T-helper 1 cell treated with Interleukin-12 subunit alpha and Interleukin-12 subunit beta and Interleukin-4 antibody, amounts not matched to agents 30 ng/mL and 1 ng/mL, for 36 hours (primary cell): Measurements from ENCODE around the gene CLDN18. TPM values are rescaled to one million over a fixed set of nuclear protein-coding genes. Genes with fewer than 3 reads are reported as not detected.

ENCODE experiments used
- intact Hi-C: fragments of 100-400 bp; cut with micrococcal nuclease; formaldehyde crosslinking; loops from one replicate; pipeline ENCODE4 v1.15.1; 2024
- total RNA-seq: library from RNA; stranded (reverse); gene quantifications from 2 replicates; pipeline ENCODE4 v1.2.3, GENCODE V29; 2022

CLDN18 gene
- not detected in 2 replicates for total RNA-seq

DNA sequence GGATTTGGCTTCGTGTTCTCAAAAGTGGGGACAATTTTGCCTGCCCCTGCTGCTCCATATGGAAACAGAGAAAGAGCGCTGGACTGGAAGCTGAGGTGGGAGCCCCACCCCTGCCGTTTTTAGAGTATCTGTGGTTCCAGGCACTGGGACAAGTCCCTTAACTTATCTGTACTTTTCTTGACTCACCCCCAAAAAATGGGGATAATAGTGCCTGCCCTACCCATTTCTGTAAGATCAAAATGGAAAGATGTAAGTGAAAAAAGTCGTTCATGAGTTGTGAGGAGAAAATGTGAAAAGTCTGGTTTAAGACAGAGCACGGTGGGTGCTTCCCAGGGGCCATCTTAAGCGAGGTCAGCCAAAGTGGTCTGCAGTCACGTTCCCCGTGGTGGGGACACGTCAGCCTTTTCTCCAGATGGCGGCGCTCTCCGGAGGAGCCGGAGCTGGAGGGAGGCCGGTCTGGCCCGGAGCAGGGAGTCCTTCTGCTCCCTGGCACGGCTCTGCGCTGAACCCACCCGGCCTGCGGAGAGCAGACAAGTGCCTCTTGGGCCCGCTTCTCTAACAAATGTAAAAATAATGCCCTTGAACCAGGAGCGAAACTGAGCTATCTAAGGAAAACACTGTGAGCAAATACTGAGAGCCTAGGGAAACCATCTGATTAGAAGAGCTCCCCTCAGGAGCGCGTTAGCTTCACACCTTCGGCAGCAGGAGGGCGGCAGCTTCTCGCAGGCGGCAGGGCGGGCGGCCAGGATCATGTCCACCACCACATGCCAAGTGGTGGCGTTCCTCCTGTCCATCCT lies at the start of gene CLDN18:
Gene CLDN18, plus strand, starts transcription at position 690 of the 797 bp plus-strand sequence. Its CDS starts 61 bp downstream, at position 751.
- intact Hi-C loops = no loop called here

DNA sequence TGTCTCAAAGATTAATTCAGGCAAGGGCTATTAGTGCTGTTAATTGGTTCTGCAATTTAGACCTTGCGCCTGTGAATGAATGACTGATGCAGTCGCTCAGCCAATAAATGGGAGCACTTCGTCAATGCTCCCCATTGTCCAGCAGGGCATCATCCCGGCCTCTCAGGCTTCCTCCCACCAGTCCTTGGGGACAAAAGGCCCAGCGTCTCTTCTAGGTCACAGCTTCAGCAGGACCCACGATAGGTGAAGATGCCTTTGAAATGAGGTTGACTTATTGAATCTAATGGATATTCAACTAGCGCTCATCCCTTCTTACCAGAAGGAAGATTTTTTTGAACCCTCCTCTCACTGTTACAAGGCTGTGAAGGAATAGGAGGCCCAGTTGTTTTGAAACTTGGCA lies 47.7 kb upstream of the CLDN18 start:
- intact Hi-C loops = no loop called here

DNA sequence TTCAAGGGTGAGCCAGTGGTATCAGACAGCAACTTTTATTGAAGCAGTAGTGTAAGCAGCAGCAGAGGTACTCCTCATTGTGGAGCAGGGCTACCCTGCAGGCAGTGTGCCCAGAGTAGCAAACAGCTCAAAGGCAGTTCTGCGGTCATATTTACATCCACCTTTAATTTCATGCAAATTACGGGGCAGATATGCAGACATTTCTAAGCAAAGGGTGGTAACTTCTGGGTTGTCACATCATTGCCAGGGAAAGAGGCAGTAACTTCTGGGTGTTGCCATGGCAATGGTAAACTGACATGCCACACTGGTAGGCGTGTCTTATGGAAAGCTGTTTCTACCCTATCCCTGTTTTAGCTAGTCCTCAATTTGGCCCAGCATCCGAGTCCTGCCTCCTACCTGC lies 46.5 kb upstream of the CLDN18 start:
- intact Hi-C loops = no loop called here

DNA sequence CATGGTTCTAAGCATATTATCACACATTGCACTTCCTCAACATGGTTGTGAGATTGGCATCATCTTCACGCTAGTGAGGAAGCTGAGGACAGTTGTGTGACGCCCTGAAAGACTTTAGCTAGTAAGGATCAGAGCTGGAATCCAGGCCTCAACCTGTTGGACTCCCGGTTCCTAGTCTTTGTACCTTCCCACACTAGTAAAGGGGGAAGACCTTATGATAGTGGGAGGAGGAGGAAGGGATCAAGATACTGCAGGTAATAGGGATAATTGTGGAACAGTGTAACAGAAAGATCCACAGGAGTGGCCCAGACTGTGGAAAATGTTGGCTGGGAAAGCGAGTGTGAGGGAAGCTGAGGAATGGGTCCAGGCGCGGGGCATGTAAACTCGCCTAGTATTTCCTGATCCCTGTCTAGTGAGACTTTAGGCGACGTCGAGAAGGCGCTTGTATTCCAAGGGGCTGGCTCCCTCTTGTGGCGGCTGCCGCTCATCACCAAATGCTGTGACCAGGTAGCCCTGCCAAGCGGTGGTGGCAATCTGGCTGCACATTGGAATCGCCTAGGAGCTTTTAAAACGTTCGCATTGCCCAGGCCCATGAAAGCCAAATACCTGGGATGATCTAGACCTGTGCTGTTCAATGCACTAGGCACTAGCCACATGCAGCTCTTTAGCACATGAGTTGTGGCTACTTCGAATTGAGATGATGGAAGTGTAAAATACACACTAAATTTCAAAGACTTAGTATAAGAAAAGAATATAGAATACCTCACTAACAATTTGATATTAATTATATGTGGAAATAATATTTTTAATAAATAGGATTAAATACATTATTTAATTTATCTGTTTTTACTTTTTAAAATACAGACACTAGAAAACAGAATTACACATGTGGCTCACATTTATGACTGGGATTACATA lies 38.8 kb upstream of the CLDN18 start:
- intact Hi-C loops = loop anchor here (1.0 to 10.0 kb wide), 3 partner anchors 144 to 939 kb away; partner anchors contain the start of gene DZIP1L

DNA sequence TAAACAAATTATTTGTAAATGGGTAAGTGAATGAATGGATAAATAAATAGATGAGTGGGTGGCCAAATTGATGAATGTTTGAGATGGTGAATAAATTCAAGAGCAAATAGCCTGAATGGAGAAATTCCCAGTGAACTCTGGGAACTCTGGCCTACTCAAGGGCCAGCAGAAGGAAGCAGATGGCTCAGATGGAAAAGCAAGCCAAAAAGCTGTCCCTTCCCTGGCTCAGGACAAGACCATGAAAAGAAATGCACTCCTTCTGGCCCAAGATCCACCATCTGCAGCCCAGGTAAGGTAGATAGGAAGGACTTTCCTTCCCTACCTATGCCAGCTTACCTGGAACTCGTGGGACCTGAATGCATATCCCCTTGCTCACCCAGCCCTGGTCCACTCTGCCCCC lies 37.6 kb upstream of the CLDN18 start:
- intact Hi-C loops = loop anchor here (10.0 kb wide), 1 partner anchor 142 kb away; the partner anchor contains the start of gene DZIP1L

DNA sequence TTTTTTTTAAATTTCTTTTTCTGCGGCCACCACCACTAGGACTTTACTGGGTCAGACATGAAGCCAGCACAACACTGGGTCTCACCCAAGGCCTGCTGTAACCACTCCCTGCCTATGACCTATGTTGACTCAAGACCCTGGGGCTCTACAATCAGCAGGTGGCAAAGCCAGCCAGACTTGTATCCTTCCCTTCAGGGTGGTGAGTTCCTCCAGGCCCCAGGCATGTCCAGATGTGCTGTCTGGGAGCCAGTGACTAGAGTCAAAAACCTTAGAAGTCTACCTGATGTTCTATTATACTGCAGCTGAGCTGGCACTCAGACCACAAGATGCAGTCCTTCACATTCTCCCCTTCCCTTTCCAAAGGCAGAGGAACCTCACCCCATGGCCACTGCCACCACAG lies 31.6 kb upstream of the CLDN18 start:
- intact Hi-C loops = loop anchor here (10.0 kb wide), 1 partner anchor 136 kb away; the partner anchor contains the start of gene DZIP1L

DNA sequence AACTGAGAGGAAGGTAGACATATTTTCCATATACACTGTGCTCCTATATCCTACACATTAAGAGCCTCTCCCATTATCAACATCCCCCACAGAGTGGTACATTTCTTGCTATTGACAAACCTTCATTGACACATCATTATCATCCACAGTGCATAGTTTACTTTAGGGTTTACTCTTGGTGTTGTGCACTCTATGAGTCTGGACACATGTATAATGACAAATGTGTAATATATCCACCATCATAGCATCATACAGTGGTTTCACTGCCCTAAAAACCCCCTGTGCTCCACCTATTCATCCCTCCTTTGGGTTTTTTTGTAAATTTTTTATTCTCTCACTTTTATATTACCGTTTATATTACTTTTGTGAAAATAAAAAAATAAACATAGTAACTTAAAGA lies 22.2 kb upstream of the CLDN18 start:
- intact Hi-C loops = no loop called here

DNA sequence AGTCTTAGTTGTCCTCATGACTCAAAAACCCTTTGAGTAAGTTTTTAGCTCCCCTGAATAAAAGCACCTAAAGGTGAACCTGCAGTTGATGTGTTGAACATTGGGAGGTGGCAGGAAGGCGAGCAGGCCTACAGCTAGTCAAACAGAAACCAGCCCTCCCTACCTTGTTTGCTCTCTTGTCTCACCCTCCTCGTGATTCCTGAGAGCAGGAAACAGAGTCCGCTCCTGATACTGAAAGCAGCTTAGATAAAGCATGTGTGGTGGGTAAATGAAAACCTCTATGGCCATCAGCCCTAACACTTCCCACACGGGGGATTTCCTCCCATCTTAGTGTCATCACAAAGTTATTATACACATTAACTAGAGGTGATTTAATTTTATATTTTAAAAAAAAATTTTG lies 21.8 kb upstream of the CLDN18 start:
- intact Hi-C loops = no loop called here

DNA sequence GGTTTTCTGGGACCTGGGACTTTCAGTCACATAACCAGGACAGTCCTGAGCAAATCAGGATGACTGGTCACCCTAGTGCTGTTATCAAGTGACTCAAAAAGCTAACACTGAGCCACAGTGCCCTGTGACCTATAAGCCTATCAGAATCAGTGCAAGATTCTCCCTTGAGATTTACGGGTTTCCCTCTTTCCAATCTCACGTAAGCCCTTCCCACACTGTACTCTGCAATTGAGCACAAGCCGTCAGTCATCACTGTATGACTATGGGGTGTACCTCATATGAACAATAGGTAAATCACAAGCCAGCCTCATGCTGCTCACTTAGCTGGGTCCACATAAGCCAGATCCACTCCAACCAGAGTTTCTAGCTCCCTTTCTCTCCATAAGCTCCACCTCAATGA lies 21.0 kb upstream of the CLDN18 start:
- intact Hi-C loops = no loop called here

DNA sequence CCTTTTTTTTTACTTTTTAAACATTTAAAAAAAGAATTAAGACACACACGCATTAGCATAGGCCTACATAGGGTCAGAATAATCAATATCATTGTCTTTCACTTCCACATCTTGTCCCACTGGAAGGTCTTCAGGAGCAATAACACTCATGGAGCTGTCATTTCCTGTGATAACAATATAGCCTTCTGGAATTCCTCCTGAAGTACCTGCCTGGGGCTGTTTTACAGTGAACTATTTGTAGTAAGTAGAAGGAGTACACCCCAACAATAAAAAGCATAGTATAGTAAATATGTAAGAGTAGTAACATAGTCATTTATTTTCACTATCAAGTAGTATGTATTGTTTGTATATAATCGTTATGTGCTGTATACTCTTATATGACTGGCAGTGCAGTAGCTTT lies 19.5 kb upstream of the CLDN18 start:
- intact Hi-C loops = no loop called here

DNA sequence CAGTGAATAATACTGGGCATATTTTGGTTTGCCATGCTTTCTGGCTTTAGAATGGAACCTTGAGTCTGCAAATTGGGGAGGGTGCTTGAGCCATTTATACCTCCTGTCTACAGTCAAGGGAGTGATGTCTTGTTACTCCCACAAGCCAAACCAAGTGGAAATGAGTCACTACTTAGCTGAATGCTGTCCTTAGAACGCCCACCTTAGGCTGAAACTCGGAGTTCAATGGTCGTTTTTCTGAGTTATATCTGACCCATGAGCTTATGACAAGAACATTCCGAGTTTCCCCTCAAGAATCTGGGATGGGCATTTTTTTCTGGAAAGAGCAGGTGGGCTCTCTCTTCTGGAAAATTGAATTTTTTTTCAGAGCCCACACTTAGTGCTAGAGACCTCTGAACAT lies 17.4 kb upstream of the CLDN18 start:
- intact Hi-C loops = no loop called here

DNA sequence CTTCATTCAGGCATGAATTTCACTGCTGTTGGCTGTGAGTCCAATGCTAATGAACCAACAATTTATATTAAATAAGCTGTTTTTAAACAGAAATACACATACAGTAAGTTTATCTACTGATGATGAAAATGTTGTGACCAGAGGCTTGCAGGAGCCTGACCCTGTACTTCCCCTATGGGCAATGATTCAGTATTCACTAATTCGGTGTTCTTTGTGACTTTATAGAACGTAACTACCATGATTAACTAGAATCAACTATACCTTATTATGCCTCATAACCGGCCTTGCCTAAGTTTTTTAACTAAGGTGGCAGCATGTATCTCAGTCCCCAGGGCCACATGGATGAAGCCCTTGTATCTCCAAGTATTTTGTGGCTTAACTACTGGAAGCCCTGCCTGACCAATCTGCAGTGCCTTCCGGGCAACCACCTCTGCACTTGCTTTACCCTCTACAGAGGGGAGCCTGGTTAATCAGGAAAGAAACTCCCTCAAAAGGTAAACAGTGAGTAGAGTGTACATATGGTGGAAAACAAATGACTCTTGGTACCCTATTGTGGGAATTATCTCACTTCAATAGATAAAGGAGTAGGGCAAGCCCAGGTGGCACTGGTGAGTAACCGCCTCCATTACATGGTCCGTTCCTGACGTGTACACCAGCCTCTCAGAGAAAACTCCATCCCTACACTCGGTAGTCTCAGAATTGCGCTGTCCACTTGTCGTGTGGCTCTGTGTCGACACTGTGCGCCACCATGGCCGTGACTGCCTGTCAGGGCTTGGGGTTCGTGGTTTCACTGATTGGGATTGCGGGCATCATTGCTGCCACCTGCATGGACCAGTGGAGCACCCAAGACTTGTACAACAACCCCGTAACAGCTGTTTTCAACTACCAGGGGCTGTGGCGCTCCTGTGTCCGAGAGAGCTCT lies 11.6 kb upstream of the CLDN18 start:
- intact Hi-C loops = no loop called here

DNA sequence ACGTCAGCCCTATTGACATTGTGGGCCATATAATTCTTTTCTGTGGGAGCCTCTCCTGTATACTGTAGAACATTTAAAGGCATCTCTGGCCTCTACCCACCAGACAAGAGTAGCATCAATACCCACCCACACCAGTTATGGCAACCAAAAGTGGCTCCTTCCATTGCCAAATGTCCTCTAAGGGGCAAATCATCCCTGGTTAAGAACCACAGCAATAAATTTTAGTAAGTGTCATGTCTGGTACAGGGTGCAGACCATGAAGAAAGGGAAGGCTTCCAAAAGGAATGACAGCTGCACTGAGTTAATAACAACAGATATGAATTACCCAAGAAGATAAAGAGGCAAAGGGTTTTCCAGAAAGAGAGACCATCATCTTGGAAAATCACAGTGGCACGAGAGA lies 6.9 kb upstream of the CLDN18 start:
- intact Hi-C loops = no loop called here

DNA sequence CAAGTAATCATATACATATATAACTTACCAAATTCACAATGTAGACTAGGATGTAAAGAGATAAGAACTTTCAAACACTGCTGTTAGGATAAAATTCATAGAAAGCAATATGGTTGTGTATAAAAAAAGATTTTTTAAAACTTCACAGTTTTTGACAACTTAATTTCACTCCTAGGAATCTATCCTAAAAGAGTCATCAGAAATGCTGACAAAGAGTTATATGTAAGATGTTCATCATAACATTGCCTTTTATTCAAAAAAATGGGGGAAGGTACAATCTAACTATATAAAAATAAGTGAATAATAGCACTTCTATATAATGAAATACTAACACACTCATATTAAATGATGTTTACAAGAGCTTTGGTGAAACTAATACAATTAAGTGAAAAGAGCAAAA lies 4.3 kb upstream of the CLDN18 start:
- intact Hi-C loops = no loop called here

DNA sequence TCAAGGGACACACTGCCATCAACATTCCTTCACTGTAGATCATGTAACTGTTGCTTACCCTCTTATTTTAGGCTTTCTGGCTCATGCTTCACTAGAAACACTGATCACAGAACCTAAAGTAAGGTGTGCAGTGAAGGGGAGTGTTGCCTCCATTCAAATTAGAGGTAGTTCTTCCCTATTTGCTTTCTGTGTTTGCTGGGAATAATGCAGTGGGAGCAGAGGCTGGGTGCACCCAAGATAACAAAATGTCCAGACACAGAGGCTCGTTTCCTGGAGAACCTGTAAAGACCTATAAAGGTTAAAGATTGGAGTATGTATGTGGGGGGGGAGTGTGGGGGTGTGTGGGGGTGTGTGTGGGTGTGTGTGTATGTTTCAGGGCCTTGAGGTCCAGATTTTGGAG lies 2.1 kb upstream of the CLDN18 start:
- intact Hi-C loops = no loop called here

DNA sequence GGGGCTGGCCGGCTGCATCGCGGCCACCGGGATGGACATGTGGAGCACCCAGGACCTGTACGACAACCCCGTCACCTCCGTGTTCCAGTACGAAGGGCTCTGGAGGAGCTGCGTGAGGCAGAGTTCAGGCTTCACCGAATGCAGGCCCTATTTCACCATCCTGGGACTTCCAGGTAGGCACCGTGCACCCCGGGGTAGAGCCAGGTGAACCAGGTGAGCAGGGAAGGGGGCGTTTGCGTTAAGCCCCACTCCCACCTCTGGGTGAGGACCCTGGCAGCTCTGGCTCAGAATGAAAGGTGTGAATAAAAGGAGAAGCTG lies 267 bp downstream of the CLDN18 start:
- intact Hi-C loops = no loop called here

DNA sequence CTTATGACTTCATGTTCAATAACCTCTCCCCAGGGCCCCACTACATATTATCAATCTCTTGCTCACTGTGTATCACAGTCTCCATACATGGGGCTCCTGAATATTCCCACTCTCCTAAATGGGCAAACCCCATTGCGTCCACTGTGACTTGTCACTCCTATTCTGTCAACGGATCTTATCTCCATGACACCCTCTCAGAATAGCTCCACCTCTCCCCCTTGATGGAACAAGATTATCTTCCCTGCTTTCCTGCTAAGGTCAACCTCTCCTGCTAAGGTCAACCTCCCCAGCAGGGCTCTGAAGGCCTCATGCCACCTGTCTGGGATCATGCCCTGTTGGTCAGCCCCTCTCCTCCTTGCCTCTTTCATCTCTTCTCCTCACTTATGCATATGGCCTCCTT lies 1.8 kb downstream of the CLDN18 start:
- intact Hi-C loops = no loop called here

DNA sequence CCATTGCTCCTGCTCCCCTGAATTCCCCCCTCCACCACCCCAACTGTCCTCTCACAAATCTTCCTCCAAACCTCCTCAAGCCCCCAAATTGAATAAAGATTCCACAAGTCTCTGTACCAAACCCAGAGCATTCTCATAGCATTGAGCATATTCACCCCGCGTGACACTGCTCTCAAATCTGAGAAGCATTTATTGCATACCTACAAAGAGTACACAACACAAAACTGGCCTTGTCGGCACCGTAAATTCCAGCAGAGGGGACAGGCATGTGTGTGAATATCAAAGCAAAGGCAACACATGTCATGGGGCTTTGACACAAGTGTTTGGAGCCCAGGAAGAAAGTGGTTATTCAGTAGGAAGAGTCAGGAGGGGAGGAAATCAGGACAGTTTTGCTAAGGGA lies 2.6 kb downstream of the CLDN18 start:
- intact Hi-C loops = no loop called here

DNA sequence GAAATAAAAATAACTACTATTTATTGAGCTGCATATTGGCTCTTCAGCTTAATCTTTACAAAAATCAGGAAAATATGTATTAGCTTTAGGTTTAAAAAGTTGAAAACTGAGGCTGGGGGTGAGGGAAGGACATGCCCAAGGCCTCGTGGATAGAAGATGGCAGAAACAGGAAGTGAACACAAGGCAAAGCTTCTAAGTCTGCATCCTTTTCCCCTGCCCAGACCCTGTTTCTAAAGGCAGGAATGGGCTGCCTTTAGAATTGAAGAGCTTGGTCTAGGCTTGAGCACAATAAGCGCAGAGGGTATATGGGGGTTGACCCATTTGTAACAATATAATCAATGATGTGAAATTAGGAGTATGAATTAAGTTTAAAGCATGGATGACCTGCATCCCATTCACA lies 6.1 kb downstream of the CLDN18 start:
- intact Hi-C loops = no loop called here

DNA sequence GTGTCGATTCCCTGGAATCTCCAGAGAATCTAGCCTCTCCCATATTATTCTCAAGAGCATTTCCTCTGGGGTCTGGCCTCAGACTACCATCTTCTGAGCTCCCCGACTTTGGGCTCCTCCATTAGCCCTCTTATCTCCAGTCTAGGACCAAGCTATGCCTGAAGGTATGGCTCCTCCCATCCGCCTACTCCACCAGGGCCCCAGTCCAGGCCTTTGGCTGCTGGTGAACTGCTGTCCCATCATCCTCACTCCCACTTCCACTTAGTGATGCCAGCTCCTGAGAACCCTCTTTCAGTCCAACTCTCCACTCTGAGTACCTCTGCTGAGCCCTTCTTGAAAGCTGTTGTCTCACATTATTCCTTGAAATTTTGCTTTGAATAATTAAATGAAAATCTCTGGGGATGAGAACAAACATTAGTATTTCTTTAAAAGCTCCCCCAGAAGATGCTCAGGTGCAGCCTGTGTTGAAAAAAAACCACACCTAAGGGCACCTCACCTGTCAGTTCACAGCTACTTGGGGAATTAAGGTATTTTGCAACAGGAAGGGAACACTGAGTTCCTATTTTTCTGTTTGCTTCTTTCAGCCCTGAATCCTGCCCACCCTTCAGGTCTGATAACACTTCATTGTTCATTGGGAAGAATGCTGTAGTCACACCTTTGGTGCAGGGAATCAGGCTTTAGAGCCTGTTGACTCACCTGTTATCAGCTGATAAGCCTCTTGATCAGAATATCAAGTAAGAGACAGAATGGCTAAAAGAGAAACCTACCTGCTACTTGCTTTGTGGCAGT lies 9.5 kb downstream of the CLDN18 start:
- intact Hi-C loops = no loop called here

DNA sequence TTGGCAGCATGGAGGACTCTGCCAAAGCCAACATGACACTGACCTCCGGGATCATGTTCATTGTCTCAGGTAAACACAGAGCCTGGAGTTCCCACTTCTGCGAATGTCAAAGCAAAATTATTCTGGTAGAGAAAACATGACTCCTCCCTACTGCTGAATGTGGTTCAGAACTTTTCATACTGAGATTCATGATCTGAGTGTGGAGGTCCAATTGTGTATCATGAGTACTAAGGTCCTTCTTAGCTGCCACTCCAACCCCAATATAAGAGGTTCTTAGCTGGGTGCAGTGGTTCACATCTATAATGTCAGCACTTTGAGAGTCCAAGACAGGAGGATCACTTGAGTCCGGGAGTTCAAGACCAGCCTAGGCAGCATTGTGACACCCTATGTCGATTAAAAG lies 13.8 kb downstream of the CLDN18 start:
- intact Hi-C loops = no loop called here
